AML-193 (cell line): ENCODE data around the gene UNC13B.
"Not testable (repeated sequence)": the region's sequence is repeated elsewhere in the genome, so short reads cannot be mapped to it uniquely, and the experiment has no call there.

Experiments
- DNase-seq, 2 experiments: peaks; one replicate each; lab custom pipeline; 2025; lab: John Stamatoyannopoulos, UW

UNC13B gene

DNA sequence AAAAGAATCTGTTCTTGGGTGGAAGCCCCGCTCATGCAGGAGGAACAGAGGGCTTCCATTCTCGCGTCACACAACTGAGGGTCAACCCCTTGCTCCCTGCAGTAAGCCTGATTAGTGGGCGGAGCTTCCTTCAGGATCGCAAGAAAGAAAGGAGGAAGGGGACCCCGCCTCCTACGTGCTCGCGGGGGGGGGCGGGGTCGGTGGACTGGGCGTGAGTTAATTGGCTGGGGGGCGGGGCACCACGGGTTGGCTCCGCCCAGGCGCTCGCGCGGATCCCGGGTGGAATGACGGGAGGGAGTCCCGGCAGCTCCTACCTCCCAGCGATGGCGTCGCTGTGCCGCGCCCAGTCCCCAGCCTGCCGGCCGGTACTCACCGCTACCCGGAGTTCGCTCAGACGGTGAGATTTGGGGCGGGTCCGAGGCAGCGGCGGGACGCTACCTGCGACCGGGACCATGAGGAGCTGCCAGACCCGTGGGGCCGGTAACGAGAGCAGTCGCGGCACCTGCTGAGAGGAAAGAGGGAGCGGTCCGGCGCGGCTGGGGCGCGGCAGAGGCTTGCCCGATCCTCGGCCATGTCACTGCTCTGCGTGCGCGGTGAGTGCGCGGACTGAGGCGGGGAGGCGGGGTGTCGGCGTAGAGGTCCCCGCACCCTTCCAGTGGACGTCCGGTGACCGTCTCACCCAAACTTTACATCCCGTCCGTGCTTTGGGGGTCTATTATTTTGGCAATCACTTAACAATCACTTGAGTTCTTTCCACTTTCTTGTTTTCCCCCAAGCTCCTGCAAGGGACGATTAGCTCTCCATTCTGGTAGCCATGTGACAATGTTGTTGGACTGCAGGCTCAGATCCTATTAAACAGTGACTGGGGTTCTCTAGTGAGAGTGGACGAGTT, at the start of gene UNC13B:
UNC13B (plus strand) TSS at position 297 of the 892 bp plus-strand sequence; CDS start at position 572, 275 bp downstream.
- DNase-seq, result no peak

DNA sequence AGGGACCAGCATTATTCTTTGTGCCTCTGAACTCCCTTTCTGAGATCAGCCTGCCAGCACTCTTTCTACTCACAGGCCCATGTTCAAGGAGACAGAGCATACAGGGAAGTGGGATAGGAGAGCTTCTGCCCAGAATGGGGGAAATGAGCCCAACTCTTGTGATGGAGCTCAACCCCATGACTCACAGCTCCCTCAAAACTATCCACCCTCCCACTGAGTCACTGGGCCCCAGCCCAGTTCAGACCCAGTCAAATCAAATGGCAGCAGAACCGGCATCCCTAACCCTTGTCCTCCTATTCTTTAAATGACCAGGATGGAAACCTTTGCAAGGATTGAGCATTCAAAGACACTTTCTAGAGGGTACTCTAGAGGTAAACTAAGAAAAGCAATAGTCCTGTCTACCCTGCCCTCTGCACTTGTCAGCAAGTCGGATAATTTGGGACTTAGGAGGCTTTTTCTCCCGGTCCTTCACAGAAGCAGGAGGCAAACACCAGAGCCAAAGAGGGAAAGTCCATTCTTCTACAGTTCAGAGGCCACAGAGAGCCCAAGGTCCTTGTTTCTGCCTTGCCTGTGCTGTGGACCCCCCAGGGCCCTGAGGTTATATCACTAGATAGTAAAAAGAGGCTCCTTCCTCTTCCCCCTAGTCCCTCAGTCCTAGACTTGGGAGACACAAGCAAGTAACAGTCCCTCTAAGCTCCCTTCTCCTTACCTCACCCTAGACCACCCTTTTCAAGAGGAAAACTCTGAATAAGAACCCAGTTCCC, 49.4 kb upstream of the UNC13B start:
- DNase-seq, result no peak

DNA sequence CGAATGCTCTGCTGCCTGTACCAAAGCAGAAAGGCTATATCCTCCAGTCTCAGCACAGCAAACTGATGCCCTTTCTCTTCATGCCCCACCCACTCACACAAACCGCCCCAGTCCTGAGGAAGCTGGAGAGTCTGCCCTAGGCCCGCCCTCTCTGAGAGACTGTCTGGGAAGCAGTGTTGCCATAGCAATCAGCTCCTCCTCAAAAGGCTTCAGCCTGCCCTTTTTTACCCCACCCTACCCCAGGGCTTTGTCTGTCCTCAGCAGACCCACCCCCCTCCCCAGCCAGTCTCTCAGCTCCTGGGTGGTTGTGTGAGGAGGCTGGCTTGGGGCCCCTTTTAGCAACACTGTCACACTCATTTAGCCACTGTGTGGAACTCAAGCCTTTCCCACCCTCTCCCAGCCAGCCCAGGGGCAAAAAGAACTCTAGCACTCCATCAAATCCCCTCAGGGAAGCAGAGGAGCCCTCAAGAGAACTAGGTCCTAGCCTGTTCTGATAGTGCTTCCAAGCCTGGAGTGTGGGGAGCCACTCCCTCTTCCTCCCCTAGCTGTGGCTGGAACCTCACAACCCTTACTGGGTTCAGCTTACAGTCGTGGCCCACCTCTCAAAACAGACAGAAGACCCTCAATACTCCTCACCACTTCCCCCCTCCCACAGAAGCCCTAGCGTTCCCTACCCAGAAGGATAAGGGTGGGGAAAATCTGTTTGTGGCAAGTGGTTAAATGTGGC, 47.5 kb upstream of the UNC13B start:
- DNase-seq, result peak; percentile 84 to 85

DNA sequence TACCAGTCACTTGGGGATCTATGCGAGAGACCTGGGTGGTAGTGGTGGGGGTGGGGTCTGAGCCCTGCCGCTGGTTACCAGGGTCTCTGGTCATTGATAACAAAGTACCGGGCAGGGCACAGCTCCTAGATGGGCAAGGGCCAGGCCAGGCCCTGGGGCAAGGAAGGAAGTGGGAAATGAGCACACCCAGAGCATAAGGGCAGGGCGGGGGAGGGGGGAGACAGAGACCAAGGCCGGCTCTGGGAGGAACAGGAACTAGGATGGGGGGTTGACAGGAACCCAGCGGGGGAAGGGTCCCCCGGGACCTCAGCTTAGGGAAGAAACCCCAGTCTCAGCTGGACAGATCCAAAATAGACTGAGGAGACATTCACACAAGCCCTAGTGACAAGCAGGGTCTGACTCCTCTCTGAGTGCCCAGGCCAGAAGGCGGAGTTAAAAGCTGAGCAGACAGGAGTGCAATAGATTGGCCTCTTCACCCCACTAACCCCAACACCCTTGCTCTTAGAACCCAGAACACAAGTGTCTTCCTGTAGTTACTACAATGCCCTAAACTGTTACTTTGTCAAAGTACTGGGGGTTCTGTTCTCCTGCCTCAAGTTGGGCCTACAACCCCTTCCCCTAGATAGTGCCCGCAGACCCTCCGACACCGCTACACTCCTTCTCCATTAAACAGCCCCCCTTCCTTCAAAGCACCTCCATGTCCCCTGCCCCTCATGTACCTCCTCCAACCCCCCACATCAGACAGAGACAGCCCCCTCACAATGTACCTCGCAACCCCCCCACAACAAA, 46.8 kb upstream of the UNC13B start:
- DNase-seq, result peak; percentile 86 to 88

DNA sequence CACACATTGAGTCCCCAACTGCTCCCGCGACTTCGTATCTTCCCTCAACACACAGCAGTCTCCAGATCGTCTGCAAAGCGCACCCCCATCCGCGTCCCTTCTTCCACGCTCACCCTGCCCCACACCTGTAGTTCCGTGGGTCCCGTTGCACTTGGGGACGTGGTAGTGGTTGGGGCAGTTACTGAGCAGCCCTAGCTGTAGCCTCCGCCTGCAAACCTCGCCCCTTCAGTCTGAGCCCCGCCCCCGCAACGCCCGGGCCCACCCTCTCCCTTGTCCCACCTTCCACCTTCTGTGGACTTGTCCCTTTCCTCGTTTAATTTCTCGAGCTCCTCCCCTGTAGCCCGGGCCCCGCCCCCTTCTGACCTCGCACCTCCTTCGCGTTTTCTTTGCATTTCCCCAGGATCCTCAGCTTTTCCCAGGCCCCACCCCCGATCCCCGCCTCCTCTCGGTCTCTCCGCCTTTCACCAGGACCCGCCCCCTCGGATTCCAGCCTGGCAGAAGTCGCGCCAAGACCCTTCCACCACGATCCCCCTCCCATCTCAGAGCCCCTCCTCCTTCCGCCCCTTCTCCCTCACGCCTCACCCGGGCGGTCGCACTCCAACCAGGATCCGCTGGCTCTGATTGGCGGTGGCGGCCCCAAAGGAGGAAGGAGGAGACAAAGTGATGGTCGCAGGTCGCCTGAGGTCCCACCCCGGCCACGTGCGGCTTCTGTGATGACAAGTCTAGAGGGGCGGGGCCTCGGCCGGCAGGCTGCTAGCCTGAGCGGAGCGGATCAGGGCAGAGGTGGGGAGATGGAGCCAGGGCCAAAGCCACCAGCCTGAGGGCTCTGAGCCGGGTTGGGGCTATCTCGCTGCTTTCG, 45.9 kb upstream of the UNC13B start, which contains the start of gene ATOSB:
ATOSB (minus strand) TSS at position 183 of the 859 bp plus-strand sequence. CDS start 7,588 bp downstream, outside the sequence.
- DNase-seq, result peak; percentile 91 to 94

DNA sequence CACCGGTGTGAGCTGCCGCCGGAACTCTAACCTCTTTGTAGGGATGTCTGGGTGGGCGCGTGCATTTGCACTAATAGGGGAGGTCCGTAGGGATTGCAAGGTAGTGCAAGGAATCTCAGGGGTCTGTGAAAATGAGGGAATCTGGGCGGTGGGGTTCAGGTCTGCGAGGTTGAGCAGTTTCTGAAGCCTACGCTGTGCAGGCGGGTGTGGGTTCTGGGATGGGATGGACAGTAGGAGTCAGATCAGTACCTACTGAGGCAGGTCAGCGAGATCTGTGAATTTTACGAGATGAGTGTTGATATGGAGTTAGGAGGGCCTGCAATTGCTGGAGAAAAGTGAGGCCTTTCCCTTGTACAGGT, 45.3 kb upstream of the UNC13B start:
- DNase-seq, result no peak

DNA sequence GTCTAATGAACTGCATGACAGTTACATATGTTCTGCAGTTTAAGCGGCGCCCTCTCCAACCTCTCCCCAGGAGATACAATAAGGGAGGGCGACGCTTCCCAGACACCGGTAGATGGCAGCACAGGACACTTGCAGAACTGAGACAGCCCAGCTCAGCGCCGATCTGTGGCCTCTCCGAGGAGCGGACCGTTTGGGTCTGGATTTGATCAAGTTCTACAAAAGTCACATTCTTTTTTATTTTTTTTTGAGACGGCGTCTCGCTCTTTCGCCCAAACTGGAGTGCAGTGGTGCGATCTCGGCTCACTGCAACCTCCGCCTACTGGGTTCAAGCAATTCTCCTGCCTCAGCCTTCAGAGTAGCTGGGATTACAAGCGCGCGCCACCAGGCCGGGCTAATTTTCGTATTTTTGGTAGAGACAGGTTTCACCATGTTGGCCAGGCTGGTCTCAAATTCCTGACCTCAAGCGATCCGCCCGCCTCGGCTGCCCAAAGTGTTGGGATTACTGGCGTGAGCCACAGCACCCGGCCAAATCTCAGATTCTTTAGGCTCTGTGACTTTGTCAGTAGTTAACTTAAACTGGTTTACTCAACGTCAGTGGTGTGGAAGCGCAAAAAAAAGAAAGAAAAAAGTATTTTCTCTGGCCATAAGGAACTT, 44.8 kb upstream of the UNC13B start:
- DNase-seq, result peak; percentile 77 to 85

DNA sequence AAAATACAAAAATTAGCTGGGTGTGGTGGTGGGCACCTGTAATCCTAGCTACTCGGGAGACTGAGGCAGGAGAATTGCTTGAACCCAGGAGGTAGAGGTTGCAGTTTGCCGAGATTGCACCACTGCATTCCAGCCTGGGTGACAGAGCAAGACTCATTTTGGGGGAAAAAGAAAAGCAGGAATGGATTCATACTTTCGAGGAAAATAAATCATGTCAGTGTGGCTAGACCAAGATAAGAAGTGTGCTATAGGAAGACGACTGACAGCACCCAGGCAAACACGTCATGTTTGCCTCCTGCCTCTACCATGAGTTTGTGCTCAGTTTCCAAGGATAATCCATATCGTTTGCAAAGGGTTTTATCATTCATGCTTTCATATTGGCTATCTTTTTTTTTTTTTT, 26.9 kb upstream of the UNC13B start:
- DNase-seq, result no peak

DNA sequence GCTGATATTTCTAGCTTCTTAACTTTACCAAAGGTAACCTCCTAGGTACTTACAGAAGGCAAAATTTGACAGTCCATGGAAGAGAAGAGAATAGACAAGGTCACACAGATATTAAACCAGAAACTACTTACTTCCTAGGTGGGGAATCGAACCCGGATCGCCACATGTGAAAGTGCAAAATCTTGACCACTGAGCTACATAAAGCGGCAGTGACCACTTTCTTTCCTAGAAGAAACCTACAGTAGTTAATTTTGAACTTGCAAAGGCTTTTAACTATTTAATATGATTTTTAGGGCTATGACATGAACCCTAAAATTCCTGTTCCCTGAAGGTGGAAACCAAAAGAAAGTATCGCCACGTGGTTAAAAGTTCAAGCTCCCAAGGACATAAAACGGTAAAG, 25.8 kb upstream of the UNC13B start:
- no peak for DNase-seq

DNA sequence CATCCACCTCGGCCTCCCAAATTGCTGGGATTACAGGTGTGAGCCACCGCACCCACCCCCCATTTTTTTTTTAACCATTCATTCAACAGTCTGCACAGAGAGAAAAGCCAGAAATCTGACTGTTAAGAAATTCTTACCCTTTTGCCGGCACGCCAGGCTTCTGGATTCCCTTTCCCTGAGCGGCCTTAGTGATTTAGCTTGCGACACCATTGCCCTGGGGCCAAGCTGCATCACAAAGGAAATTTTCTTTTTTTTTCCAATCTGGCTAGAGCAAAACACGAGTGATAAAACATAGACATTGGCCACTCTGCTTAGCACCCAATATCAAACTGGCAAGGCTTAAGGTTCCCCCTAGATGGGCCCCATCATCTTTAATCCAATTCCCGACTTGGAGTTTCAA, 24.9 kb upstream of the UNC13B start:
- DNase-seq, result no peak

DNA sequence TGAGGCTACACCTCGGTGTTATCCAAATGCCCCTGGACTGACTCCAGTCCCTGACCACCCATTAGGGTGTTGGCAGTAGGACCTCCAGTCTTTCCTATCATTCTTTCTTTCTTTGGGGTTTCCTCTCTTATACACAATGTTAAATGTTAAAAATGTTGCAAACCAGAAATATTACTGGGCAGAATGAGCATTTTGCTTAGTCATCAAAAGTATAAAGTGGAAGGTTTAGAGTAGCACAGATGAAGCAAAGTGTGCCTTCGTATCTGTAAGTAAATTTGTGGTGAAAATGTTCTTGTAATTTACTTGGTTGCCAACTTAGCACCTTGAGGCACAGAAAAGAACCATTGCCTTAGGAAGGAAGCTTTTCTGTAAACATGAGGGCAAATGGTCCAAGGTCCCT, 21.7 kb upstream of the UNC13B start:
- no peak for DNase-seq

DNA sequence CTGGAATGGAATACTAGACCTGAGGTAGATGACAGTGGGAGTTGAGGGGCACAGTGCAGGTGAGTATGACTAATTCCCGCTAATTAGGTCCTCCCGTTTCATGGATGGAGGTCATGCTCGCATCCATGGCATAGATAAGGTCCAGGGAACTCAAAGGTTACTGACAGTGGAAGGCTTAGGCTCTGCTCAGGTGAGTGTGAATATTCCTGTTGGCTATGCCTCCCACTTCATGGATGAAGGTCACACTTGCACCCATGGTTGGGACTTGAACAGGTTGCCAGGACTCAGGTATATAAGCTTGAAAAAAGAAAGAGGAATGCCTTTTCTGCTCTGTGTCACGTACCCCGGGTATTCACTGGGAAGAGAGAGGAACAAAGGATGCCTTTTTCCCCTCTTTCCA, 19.8 kb upstream of the UNC13B start:
- DNase-seq, result no peak

DNA sequence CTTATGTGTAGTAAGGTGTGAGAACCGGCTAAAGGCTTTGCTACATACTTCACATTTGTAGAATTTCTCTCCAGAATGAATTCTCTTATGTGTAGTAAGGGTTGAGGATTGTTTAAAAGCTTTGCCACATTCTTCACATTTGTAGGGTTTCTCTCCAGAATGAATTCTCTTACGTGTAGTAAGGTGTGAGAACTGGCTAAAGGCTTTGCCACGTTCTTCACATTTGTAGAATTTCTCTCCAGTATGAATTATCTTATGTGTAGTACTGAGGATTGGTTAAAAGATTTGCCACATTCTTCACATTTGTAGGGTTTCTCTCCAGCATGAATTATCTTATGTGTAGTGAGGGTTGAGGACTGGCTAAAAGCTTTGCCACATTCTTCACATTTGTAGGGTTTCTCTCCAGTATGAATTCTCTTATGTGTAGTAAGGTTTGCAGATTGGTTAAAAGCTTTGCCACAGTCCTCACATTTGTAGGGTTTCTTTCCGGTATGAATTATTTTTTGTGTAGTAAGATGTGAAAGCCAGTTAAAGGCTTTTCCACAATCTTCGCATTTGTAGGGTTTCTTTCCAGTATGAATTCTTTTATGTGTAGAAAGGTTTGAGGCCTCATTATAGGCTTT, 13.8 kb upstream of the UNC13B start:
- not testable (repeated sequence) for DNase-seq

DNA sequence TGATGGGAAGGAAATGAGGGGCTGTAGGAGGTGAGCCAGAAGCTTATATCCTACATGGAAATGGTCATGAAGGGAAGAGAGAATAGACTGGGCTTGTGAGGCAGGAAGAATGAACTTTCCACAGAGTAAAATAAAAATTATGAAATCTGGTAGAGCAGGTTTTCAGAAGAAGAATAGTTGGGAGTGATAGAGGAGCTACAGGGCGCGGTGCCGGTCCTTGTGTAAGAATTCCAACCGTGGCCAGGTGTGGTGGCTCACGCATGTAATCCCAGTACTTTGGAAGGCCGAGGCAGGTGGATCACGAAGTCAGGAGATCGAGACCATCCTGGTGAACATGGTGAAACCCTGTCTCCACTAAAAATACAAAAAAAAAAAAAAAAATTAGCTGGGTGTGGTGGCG, 8.9 kb upstream of the UNC13B start:
- DNase-seq, result no peak

DNA sequence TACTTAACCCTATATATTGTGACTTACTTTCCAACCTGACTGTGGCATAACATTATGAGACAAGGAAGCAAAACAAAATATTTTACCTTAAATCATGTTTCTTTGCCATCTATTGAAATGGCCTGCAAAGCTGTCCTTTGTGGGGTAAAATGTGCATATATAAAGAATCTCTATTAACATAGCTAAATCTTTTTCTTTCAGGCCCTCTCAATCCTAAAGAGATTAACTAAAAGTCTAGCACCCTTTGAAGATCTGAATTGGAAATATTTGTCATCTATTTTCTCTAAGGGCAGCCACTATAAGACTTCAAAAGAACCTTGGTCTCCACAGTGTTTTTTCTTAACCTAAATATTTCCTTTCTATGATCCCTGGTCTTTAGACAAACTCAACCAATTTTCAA, 5.0 kb upstream of the UNC13B start:
- no peak for DNase-seq

DNA sequence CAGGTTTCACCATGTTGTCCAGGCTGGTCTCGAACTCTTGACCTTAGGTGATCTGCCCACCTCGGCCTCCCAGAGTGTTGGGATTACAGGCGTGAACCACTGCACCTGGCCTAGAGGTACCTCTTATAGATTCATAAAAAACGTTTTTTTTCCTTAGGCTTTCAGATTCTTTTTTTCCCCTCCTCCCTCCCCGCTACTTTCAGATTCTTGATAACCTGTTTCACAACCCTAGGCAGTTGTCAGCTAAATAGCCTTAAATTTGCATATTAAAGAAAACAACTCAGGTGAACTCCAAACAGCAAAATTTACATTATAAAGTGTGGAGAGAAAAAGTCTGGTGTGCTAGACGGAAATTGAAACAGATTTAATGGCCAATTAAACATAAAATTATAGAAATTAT, 4.0 kb upstream of the UNC13B start:
- not testable (repeated sequence) for DNase-seq

DNA sequence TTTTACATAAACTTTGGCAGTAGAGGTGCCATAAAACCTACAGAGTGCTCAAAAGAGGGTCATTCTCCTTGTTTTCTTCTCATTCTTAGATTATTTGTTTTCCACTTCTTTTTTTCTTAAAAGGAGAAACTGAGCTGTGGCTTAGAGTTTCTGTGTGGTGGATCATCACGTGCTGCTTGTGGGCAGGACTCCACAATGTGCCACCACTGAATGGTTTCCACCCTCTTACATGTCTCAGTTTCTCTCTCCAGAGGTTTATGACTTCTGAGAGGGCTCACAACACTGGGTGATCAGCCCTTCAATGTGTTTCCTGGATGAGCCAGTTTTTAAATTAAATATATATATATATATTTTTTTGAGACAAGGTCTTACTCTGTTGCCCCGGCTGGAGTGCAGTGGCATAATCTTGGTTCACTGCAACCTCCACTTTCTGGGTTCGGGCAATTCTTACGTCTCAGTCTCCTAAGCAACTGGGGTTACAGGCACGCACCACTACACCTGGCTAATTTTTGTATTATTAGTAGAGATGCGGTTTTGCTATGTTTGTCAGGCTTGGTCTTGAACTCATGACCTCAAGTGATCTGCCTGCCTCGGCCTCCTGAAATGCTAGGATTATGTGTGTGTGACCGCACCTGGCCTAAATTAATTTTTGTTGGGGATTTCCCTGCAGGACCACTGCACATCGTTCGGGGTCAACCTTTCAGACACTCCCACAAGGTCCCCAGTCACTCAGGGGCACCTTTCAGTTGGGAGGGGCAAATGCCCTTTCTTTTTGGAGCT, 3.1 kb upstream of the UNC13B start:
- no peak for DNase-seq

DNA sequence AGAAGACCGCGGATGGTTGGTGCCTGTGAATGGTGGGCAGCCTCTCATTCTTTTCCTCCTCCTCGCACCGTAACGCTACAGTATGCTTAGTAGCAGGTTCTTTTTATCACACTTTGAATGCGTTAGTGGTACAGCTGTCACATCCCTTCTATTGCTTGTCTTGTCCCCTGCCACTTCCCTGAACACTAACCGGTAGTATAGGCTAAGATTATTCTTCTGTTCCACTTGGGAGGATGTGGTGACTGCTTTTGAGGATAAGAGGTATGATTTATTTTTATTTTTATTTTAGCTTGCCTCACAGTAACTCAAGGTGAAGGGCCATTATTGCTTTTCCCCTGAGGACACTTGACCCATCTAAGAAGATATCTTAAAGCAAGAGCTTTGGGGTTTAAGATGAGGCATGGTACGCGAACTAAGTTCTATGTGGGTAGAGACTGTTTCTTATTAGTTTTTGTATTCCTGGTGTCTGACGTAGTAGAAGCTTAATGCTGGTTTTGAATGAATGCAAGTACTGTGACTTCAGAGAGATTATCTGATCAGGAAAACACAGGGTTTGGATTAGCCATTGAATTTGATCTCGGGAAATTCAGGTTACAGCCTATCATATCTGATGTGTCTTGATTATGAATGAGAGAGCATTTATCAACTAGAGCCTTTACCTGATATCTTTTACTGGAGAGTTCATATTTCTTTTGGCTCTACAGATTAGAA, 951 bp downstream of the UNC13B start:
- no peak for DNase-seq
